A549 (cell line): Measurements from ENCODE around the gene MPL. TPM values are rescaled to one million over a fixed set of nuclear protein-coding genes. Genes with fewer than 3 reads are reported as not detected.

Experiments
- ATAC-seq, 2 experiments: fragments of 200-7000 bp in 1 of 2; fragments of >200 bp in 1 of 2; cut with Nextera tagmentation in 1 of 2; cut with Tn5 transposase in 1 of 2; 3 replicates each; pipeline versions ENCODE4 v1.8.0 to v1.9.1; 2018 to 2020; ENCODE audit warnings: mild to moderate bottlenecking in 1 of 2, moderate library complexity in 1 of 2
- CTCF ChIA-PET: fragments of 300-600 bp; sonication (Branson Sonifier 250); formaldehyde crosslinking; extraction: SDS; loops from one replicate; lab custom pipeline; 2021; ENCODE audit warnings: antibody characterized with exemption, inconsistent platforms; lab: Yijun Ruan, JAX
- POLR2A ChIA-PET: fragments of 350-600 bp; formaldehyde crosslinking; extraction: SDS; loops from one replicate; lab custom pipeline; 2021; ENCODE audit warnings: antibody characterized with exemption, inconsistent platforms; lab: Yijun Ruan, JAX
- DNase-seq, 2 experiments: peaks; one replicate each; pipeline versions ENCODE4 v3.0.0 to v3.0.0-alpha.2; 2011 to 2016; ENCODE audit warnings: low read depth in 1 of 2, low spot score in 1 of 2
- FAIRE-seq: peaks from 2 replicates; lab custom pipeline; 2011; peaks lifted over from hg19 to GRCh38; lab: Jason Lieb, UNC
- H3K27ac ChIP-seq, 2 experiments: fragments of >200 bp; sonication (Bioruptor Twin); formaldehyde crosslinking; 3 replicates each; pipeline ENCODE4 v1.5.1; 2016 to 2017
- H3K4me1 ChIP-seq: fragments of >200 bp; sonication (Bioruptor Twin); formaldehyde crosslinking; 3 replicates; pipeline ENCODE4 v1.6.1; 2016
- H3K4me2 ChIP-seq: fragments of >200 bp; sonication (Bioruptor Twin); formaldehyde crosslinking; 3 replicates; pipeline ENCODE4 v1.6.1; 2016
- H3K4me3 ChIP-seq: fragments of >200 bp; sonication (Bioruptor Twin); formaldehyde crosslinking; 3 replicates; pipeline ENCODE4 v1.5.1; 2016
- H3K9me3 ChIP-seq: fragments of >200 bp; sonication (Bioruptor Twin); formaldehyde crosslinking; 3 replicates; pipeline ENCODE4 v1.6.1; 2016
- ATOH8 ChIP-seq: fragments of 250-450 bp; sonication (Bioruptor Pico); IDR thresholded peaks from 2 replicates; pipeline ENCODE4 v1.5.0; 2020; ENCODE audit warnings: low read depth, mild to moderate bottlenecking, moderate library complexity
- BCL3 ChIP-seq: fragments of >200 bp; sonication (Bioruptor Twin); formaldehyde crosslinking; IDR thresholded peaks from 3 replicates; pipeline ENCODE4 v1.6.1; 2016
- CBX2 ChIP-seq: fragments of 200-600 bp; sonication (generic); IDR thresholded peaks from 2 replicates; pipeline ENCODE4 v1.6.1; 2016; ENCODE audit warnings: low read depth, mild to moderate bottlenecking, borderline replicate concordance
- CBX8 ChIP-seq: fragments of 200-600 bp; sonication (generic); IDR thresholded peaks from 2 replicates; pipeline ENCODE4 v1.6.1; 2016
- CHD4 ChIP-seq: fragments of 200-600 bp; sonication (generic); IDR thresholded peaks from 2 replicates; pipeline ENCODE4 v1.6.1; 2016; ENCODE audit warnings: antibody characterized with exemption, mild to moderate bottlenecking, borderline replicate concordance
- EHF ChIP-seq: fragments of 250-450 bp; sonication (Bioruptor Pico); IDR thresholded peaks from 2 replicates; pipeline ENCODE4 v1.5.0; 2020; ENCODE audit warnings: mild to moderate bottlenecking
- EP300 ChIP-seq, 2 experiments: fragments of >200 bp; sonication (Bioruptor Twin); formaldehyde crosslinking; IDR thresholded peaks; 2 replicates in 1 of 2; 3 replicates in 1 of 2; pipeline ENCODE4 v1.6.1; 2016 to 2017
- ESRRA ChIP-seq: fragments of 150-350 bp; IDR thresholded peaks from 2 replicates; pipeline ENCODE4 v1.6.1; 2014; ENCODE audit warnings: mild to moderate bottlenecking, low read length, borderline replicate concordance
- FOSL2 ChIP-seq, 2 experiments: fragments of 450-650 bp in 1 of 2; fragments of >200 bp in 1 of 2; sonication (Bioruptor Twin) in 1 of 2; formaldehyde crosslinking; IDR thresholded peaks; 2 replicates each; pipeline versions ENCODE4 v1.5.0 to v1.6.1; 2016 to 2020; ENCODE audit warnings: mild to moderate bottlenecking in 1 of 2, moderate library complexity in 1 of 2
- FOXS1 ChIP-seq: fragments of 250-450 bp; sonication (Bioruptor Pico); IDR thresholded peaks from 2 replicates; pipeline ENCODE4 v1.5.0; 2020; ENCODE audit warnings: mild to moderate bottlenecking, moderate library complexity
- HES2 ChIP-seq: fragments of >200 bp; sonication (Bioruptor Twin); formaldehyde crosslinking; IDR thresholded peaks from 2 replicates; pipeline ENCODE4 v1.6.1; 2016
- HMGXB4 ChIP-seq: fragments of 250-450 bp; sonication (Bioruptor Pico); IDR thresholded peaks from 2 replicates; pipeline ENCODE4 v1.5.0; 2021; ENCODE audit warnings: mild to moderate bottlenecking, moderate library complexity, borderline replicate concordance
- HOXA7 ChIP-seq: fragments of 250-450 bp; sonication (Bioruptor Pico); IDR thresholded peaks from 2 replicates; pipeline ENCODE4 v1.5.0; 2020; ENCODE audit warnings: mild to moderate bottlenecking, moderate library complexity
- KDM5A ChIP-seq: fragments of 200-600 bp; sonication (generic); IDR thresholded peaks from 2 replicates; pipeline ENCODE4 v1.6.1; 2016; ENCODE audit warnings: antibody characterized with exemption, mild to moderate bottlenecking
- MAFK ChIP-seq: fragments of 450-650 bp; IDR thresholded peaks from 2 replicates; pipeline ENCODE4 v1.6.1; 2014; ENCODE audit not compliant: partially characterized antibody
- MAX ChIP-seq: IDR thresholded peaks from 2 replicates; pipeline ENCODE4 v1.6.1; 2012
- MYC ChIP-seq: IDR thresholded peaks from 2 replicates; pipeline ENCODE4 v1.6.1; 2012; ENCODE audit warnings: mild to moderate bottlenecking, inconsistent platforms, low read length, improper control_type of control experiment, borderline replicate concordance
- NFE2L2 ChIP-seq: fragments of 150-350 bp; conservative IDR thresholded peaks from 2 replicates; pipeline ENCODE4 v1.6.1; 2014; ENCODE audit warnings: low read length
- NR3C1 ChIP-seq: fragments of >200 bp; sonication (Bioruptor Twin); formaldehyde crosslinking; IDR thresholded peaks from 3 replicates; pipeline ENCODE4 v1.6.1; 2017
- PBX3 ChIP-seq: IDR thresholded peaks from 2 replicates; pipeline ENCODE4 v1.6.1; 2012
- POLR2AphosphoS2 ChIP-seq: conservative IDR thresholded peaks from 2 replicates; pipeline ENCODE4 v1.6.1; 2012; ENCODE audit warnings: low read length, improper control_type of control experiment, inconsistent platforms
- RARB ChIP-seq: fragments of 250-450 bp; sonication (Bioruptor Pico); IDR thresholded peaks from 2 replicates; pipeline ENCODE4 v1.8.0; 2021; ENCODE audit warnings: mild to moderate bottlenecking, moderate library complexity
- RCOR1 ChIP-seq: fragments of 150-350 bp; IDR thresholded peaks from 2 replicates; pipeline ENCODE4 v1.6.1; 2014; ENCODE audit warnings: antibody characterized with exemption, low read length, low read depth
- RNF2 ChIP-seq: fragments of 200-600 bp; sonication (generic); IDR thresholded peaks from 2 replicates; pipeline ENCODE4 v1.6.1; 2016; ENCODE audit warnings: low read depth, mild to moderate bottlenecking, antibody characterized with exemption, moderate library complexity, borderline replicate concordance
- SMC3 ChIP-seq: fragments of >200 bp; sonication (Bioruptor Twin); formaldehyde crosslinking; IDR thresholded peaks from 3 replicates; pipeline ENCODE4 v1.6.1; 2018; ENCODE audit warnings: inconsistent platforms
- ZC3H11A ChIP-seq: fragments of 450-650 bp; IDR thresholded peaks from 2 replicates; pipeline ENCODE4 v1.6.1; 2014; ENCODE audit warnings: antibody characterized with exemption, mild to moderate bottlenecking
- ZNF302 ChIP-seq: fragments of 250-450 bp; sonication (Bioruptor Pico); IDR thresholded peaks from 2 replicates; pipeline ENCODE4 v1.9.0; 2021; ENCODE audit warnings: inconsistent platforms, mild to moderate bottlenecking, moderate library complexity
- WGBS: methylation state at CpG from one replicate; pipeline ENCODE4 v1.1.6; 2017; ENCODE audit errors: missing lambda C conversion rate; 5-methylcytosine and 5-hydroxymethylcytosine counted together
- polyA plus RNA-seq, 4 experiments: library from polyadenylated mRNA; depleted of rRNA in 3 of 4; stranded (reverse); fragments of >200 nt; fragmentation: RNase III in 1 of 4; extraction: RNeasy Plus Mini Kit Qiagen cat#74134 plus additional on column Dnase treatment in 1 of 4; gene quantifications; 2 replicates in 3 of 4; 3 replicates in 1 of 4; pipeline ENCODE4 v1.2.3, GENCODE V29; 2011 to 2017

MPL gene
- polyA plus RNA-seq, 2 of the 4 experiments (the other 2 are of a cell fraction), result not detected

GRCh38 chr1:43305461-43305860 is 32.2 kb upstream of the MPL start:
- TF ChIP-seq BCL3, result no peak
- no peak for TF ChIP-seq ZNF302
- TF ChIP-seq HMGXB4 (CRISPR knock-in tag), result no peak
- no peak for TF ChIP-seq NFE2L2
- TF ChIP-seq EHF, result no peak
- TF ChIP-seq EP300 (IDR thresholded peaks at IDR 0.05), result no peak
- TF ChIP-seq ATOH8 (CRISPR knock-in tag), result no peak
- no peak for TF ChIP-seq KDM5A
- TF ChIP-seq PBX3, result no peak
- no peak for TF ChIP-seq MAFK
- TF ChIP-seq HOXA7 (CRISPR knock-in tag), result no peak
- no peak for TF ChIP-seq POLR2AphosphoS2
- TF ChIP-seq RCOR1, result no peak
- no peak for TF ChIP-seq MYC
- TF ChIP-seq CBX8, result no peak
- no peak for TF ChIP-seq RARB (CRISPR knock-in tag)
- TF ChIP-seq NR3C1, result no peak
- no peak for TF ChIP-seq CBX2
- TF ChIP-seq, all 56 proteins: peak for 0
- FAIRE-seq (no peak), DNase-seq (no peak), ATAC-seq (no peak)
- 27% methylated on average over 3 of the region's 3 CpGs for WGBS
- no peak overlapping the region for H3K4me2 ChIP-seq
- CTCF ChIA-PET, result interaction anchor here (2.1 kb wide), 1 partner anchor 12 kb away, joined by 5 read pairs; no protein-coding TSS in a partner anchor
- POLR2A ChIA-PET, result no interaction called here
- H3K4me3 ChIP-seq, result no peak overlapping the region
- no peaks in the 10 kb centered on the region for H3K4me1 ChIP-seq
- no peak overlapping the region for H3K27ac ChIP-seq
- H3K9me3 ChIP-seq, result no peaks in the 10 kb centered on the region

GRCh38 chr1:43305926-43306687 is 31.5 kb upstream of the MPL start:
- WGBS, result 69% methylated on average over 5 of the region's 6 CpGs
- Histone ChIP-seq H3K4me1 (no peaks in the 10 kb centered on the region), H3K9me3 (no peaks in the 10 kb centered on the region), H3K4me3 (no peak overlapping the region), H3K27ac (no peak overlapping the region), H3K4me2 (no peak overlapping the region)
- CTCF ChIA-PET, result interaction anchor here (2.1 kb wide), 1 partner anchor 11 kb away, joined by 5 read pairs; no protein-coding TSS in a partner anchor
- no peak for TF ChIP-seq CHD4
- no peak for TF ChIP-seq SMC3
- TF ChIP-seq RNF2, result no peak
- TF ChIP-seq NFE2L2, result no peak
- no peak for TF ChIP-seq MAX
- TF ChIP-seq ESRRA, result no peak
- no peak for TF ChIP-seq FOSL2 (IDR thresholded peaks at IDR 0.05)
- TF ChIP-seq FOSL2 (CRISPR knock-in tag; IDR thresholded peaks at IDR 0.05), result no peak
- no peak for TF ChIP-seq FOXS1 (CRISPR knock-in tag)
- no peak for TF ChIP-seq ZC3H11A
- no peak for TF ChIP-seq EHF
- TF ChIP-seq HES2, result no peak
- no peak for FAIRE-seq
- DNase-seq, result no peak
- POLR2A ChIA-PET, result no interaction called here
- no peak for ATAC-seq
